GM12878 (cell line): Measurements from ENCODE around the gene SYNPR. TPM values are rescaled to one million over a fixed set of nuclear protein-coding genes. Genes with fewer than 3 reads are reported as not detected.

Experiments
- ATAC-seq: fragments of 200-7000 bp; cut with Tn5 transposase; 3 replicates; pipeline ENCODE4 v1.9.1; 2020; ENCODE audit warnings: mild to moderate bottlenecking, moderate library complexity
- BruUV-seq: library from RNA; stranded (reverse); fragments of 400-500 nt; replicated peaks from 2 replicates; lab custom pipeline; 2021; lab: Mats Ljungman, UMichigan
- CTCF ChIA-PET: fragments of 300-600 bp; sonication (Branson Sonifier 250); formaldehyde crosslinking; extraction: SDS; loops from one replicate; lab custom pipeline; 2021; ENCODE audit warnings: inconsistent platforms; lab: Yijun Ruan, JAX
- POLR2A ChIA-PET: fragments of 350-600 bp; formaldehyde crosslinking; extraction: SDS; loops from one replicate; lab custom pipeline; 2021; ENCODE audit warnings: inconsistent platforms; lab: Charles Lee
- RAD21 ChIA-PET: fragments of 300-600 bp; sonication (Branson Sonifier 250); formaldehyde crosslinking; loops from one replicate; lab custom pipeline; 2023; ENCODE audit warnings: antibody characterized with exemption; ENCODE audit not compliant: unreplicated experiment; lab: Charles Lee
- SMC1A ChIA-PET: fragments of 300-600 bp; sonication (Branson Sonifier 250); formaldehyde crosslinking; loops from one replicate; lab custom pipeline; 2023; ENCODE audit not compliant: unreplicated experiment, uncharacterized antibody; lab: Charles Lee
- DNase-seq: peaks from one replicate; pipeline ENCODE4 v3.0.0-alpha.2; 2011; ENCODE audit warnings: low read depth, low spot score
- FAIRE-seq: peaks from 3 replicates; lab custom pipeline; 2011; peaks lifted over from hg19 to GRCh38; lab: Jason Lieb, UNC
- H2AFZ ChIP-seq: 2 replicates; pipeline ENCODE4 v1.6.0; 2011; ENCODE audit warnings: low read depth, low read length, control low read depth; ENCODE audit not compliant: control insufficient read depth
- H3K27ac ChIP-seq: 2 replicates; pipeline ENCODE4 v1.5.1; 2011; ENCODE audit warnings: control low read depth; ENCODE audit not compliant: control insufficient read depth, insufficient read depth
- H3K27me3 ChIP-seq, 2 experiments: replicated peaks in 1 of 2; 2 replicates each; pipeline versions ENCODE4 v1.6.0 to v1.6.1; 2011; ENCODE audit warnings: low read length in 1 of 2; ENCODE audit not compliant: control insufficient read depth in 2 of 2, insufficient read depth in 2 of 2
- H3K36me3 ChIP-seq, 2 experiments: 2 replicates each; pipeline ENCODE4 v1.5.1; 2011; ENCODE audit warnings: low read length in 1 of 2; ENCODE audit not compliant: control insufficient read depth in 2 of 2, insufficient read depth in 2 of 2
- H3K4me1 ChIP-seq: 2 replicates; pipeline ENCODE4 v1.6.1; 2011; ENCODE audit warnings: mild to moderate bottlenecking, low read length, moderate library complexity, mixed read lengths; ENCODE audit not compliant: control insufficient read depth, insufficient read depth
- H3K4me2 ChIP-seq: 2 replicates; pipeline ENCODE4 v1.6.0; 2011; ENCODE audit warnings: control low read depth; ENCODE audit not compliant: control insufficient read depth, insufficient read depth
- H3K4me3 ChIP-seq: fragments of 200-600 bp; sonication (generic); 2 replicates; pipeline ENCODE4 v1.5.1; 2016
- H3K79me2 ChIP-seq: 2 replicates; pipeline ENCODE4 v1.6.0; 2011; ENCODE audit warnings: low read length; ENCODE audit not compliant: control insufficient read depth, insufficient read depth
- H3K9ac ChIP-seq: 2 replicates; pipeline ENCODE4 v1.8.0; 2011; ENCODE audit warnings: low read length, control low read depth, mixed read lengths; ENCODE audit not compliant: control insufficient read depth, insufficient read depth
- H3K9me3 ChIP-seq: replicated peaks from 3 replicates; pipeline ENCODE4 v1.5.1; 2011; ENCODE audit warnings: mild to moderate bottlenecking, low read length; ENCODE audit not compliant: control insufficient read depth, insufficient read depth
- H4K20me1 ChIP-seq: 2 replicates; pipeline ENCODE4 v1.6.0; 2011; ENCODE audit not compliant: control insufficient read depth, insufficient read depth
- CEBPZ ChIP-seq: fragments of 150-350 bp; IDR thresholded peaks from 2 replicates; pipeline ENCODE4 v1.6.1; 2016; ENCODE audit warnings: low read depth, low read length
- CHD1 ChIP-seq: IDR thresholded peaks from 2 replicates; pipeline ENCODE4 v1.6.1; 2012; ENCODE audit warnings: low read depth, low read length, improper control_type of control experiment
- E4F1 ChIP-seq: fragments of 450-650 bp; IDR thresholded peaks from 2 replicates; pipeline ENCODE4 v1.6.1; 2018; ENCODE audit warnings: borderline replicate concordance, mild to moderate bottlenecking; ENCODE audit not compliant: partially characterized antibody
- GABPA ChIP-seq: IDR thresholded peaks from 2 replicates; pipeline ENCODE4 v1.6.1; 2014; ENCODE audit warnings: antibody characterized with exemption, low read depth, mild to moderate bottlenecking, inconsistent platforms
- RBBP5 ChIP-seq: fragments of 200-600 bp; sonication (generic); conservative IDR thresholded peaks from 2 replicates; pipeline ENCODE4 v1.6.1; 2016
- ZNF592 ChIP-seq: fragments of 450-650 bp; IDR thresholded peaks from 2 replicates; pipeline ENCODE4 v1.6.1; 2017; ENCODE audit warnings: mild to moderate bottlenecking, moderate library complexity
- ZNF687 ChIP-seq: fragments of 450-650 bp; IDR thresholded peaks from 2 replicates; pipeline ENCODE4 v1.6.1; 2017; ENCODE audit warnings: mild to moderate bottlenecking, moderate library complexity
- WGBS: methylation state at CpG from one replicate; pipeline ENCODE4 v1.1.6; 2016; ENCODE audit warnings: low lambda C conversion rate; ENCODE audit not compliant: insufficient replicate concordance, insufficient coverage; ENCODE audit errors: missing lambda C conversion rate; 5-methylcytosine and 5-hydroxymethylcytosine counted together
- in situ Hi-C: fragments of 300-500 bp; cut with MboI; formaldehyde crosslinking; loops from 9 replicates; pipeline ENCODE4 v1.14.3; 2018; ENCODE audit warnings: mixed read lengths
- intact Hi-C: fragments of 100-400 bp; cut with micrococcal nuclease; formaldehyde crosslinking; loops from one replicate; pipeline ENCODE4 v1.14.2; 2022; ENCODE audit not compliant: unreplicated experiment
- polyA plus RNA-seq, 11 experiments: library from polyadenylated mRNA; depleted of rRNA in 4 of 11; unstranded in 6 of 11; stranded (reverse) in 5 of 11; fragments of >200 nt; fragmentation: Nextera tagmentation in 4 of 11; fragmentation: Illumina TruSeq in 1 of 11; extraction: Ambion mirVana in 4 of 11; extraction: Trizol in 1 of 11; gene quantifications; 1 replicate in 1 of 11; 2 replicates in 10 of 11; pipeline versions ENCODE4 v1.2.1 to v1.2.3, GENCODE V29; 2011 to 2016; ENCODE audit warnings: inconsistent platforms in 2 of 11, missing spikeins in 2 of 11, low read depth in 1 of 11
- total RNA-seq, 4 experiments: library from RNA; depleted of rRNA in 3 of 4; stranded (reverse); fragments of >200 nt in 3 of 4; fragmentation: Illumina TruSeq in 1 of 4; extraction: Trizol in 1 of 4; gene quantifications; 2 replicates each; pipeline versions ENCODE4 v1.2.1 to v1.2.3, GENCODE V29; 2013 to 2021

SYNPR gene
- total and polyA plus RNA-seq, 10 of the 15 experiments (the other 5 are each of a cell fraction or from before 2014, with no cell fraction given) = not detected

- TF ChIP-seq RBBP5 = no peak
- TF ChIP-seq ZNF592 = no peak
Measured at GRCh38 chr3:63462732-63463131, 184.6 kb downstream of the SYNPR start (continued).

GRCh38 chr3:63467392-63467791 lies 189.3 kb downstream of the SYNPR start:
- Histone ChIP-seq H4K20me1 (no peaks in the 10 kb centered on the region), H3K27me3 (no peaks in the 10 kb centered on the region), H3K4me3 (no peak overlapping the region), H3K79me2 (no peaks in the 10 kb centered on the region), H3K9me3 (no peaks in the 10 kb centered on the region; the same call in 2 of the 3 replicates), H3K4me1 (no peaks in the 10 kb centered on the region), H3K4me2 (no peak overlapping the region), H3K9ac (no peak overlapping the region), H3K27ac (no peak overlapping the region), H2AFZ (no peak overlapping the region), H3K36me3 (no peaks in the 10 kb centered on the region)
- intact Hi-C loops (no loop called here), in situ Hi-C loops (no loop called here)
- FAIRE-seq (no peak), ATAC-seq (no peak), DNase-seq (no peak)
- POLR2A ChIA-PET = interaction anchor here (0.7 kb wide), 1 partner anchor 59 kb away, joined by 4 read pairs; no protein-coding TSS in a partner anchor
- 13% methylated on average over 3 of the region's 3 CpGs for WGBS
- RAD21 ChIA-PET = no interaction called here
- CTCF ChIA-PET = interaction anchor here (0.6 kb wide), 1 partner anchor 777 kb away, joined by 3 read pairs; no protein-coding TSS in a partner anchor
- SMC1A ChIA-PET = no interaction called here
- BruUV-seq = no TSS peak
- TF ChIP-seq ZNF687 = no peak
- TF ChIP-seq CEBPZ = no peak
- TF ChIP-seq CHD1 = no peak
- TF ChIP-seq GABPA = no peak
- TF ChIP-seq E4F1 = no peak
